Neural cell (in vitro differentiated cells): ENCODE measurements around the gene ADRM1. TPM values are rescaled to one million over a fixed set of nuclear protein-coding genes. Genes with fewer than 3 reads are reported as not detected.

Source experiments
- H2AFZ ChIP-seq: fragments of 200-600, 300-800 bp; sonication (generic), shearing (Covaris generic); 2 replicates; pipeline ENCODE4 v1.6.0; 2014; ENCODE audit warnings: low read depth, mild to moderate bottlenecking, antibody characterized with exemption, low read length, moderate library complexity
- H3F3A ChIP-seq: fragments of 200-600 bp; shearing (Covaris generic); 2 replicates; pipeline ENCODE4 v1.6.1; 2016; ENCODE audit warnings: mild to moderate bottlenecking, moderate library complexity, mixed read lengths, antibody characterized with exemption, low read length; ENCODE audit not compliant: insufficient read depth, poor library complexity, severe bottlenecking
- H3K27ac ChIP-seq: fragments of 200-600, 300-800 bp; sonication (generic), shearing (Covaris generic); 2 replicates; pipeline ENCODE4 v1.5.1; 2014; ENCODE audit warnings: mild to moderate bottlenecking, low read length, moderate library complexity
- H3K27me3 ChIP-seq: fragments of 300-800, 200-600 bp; sonication (generic), shearing (Covaris generic); 2 replicates; pipeline ENCODE4 v1.6.0; 2014; ENCODE audit warnings: mild to moderate bottlenecking, low read depth, low read length, moderate library complexity; ENCODE audit not compliant: insufficient read depth
- H3K36me3 ChIP-seq: fragments of 300-800, 200-600 bp; sonication (generic), shearing (Covaris generic); 2 replicates; pipeline ENCODE4 v1.5.1; 2014; ENCODE audit warnings: mild to moderate bottlenecking, antibody characterized with exemption, low read length, moderate library complexity; ENCODE audit not compliant: insufficient read depth
- H3K4me2 ChIP-seq: fragments of 300-800, 200-600 bp; sonication (generic), shearing (Covaris generic); 2 replicates; pipeline ENCODE4 v1.6.0; 2014; ENCODE audit warnings: mild to moderate bottlenecking, low read length
- H3K4me3 ChIP-seq: fragments of 300-800, 200-600 bp; sonication (generic), shearing (Covaris generic); 2 replicates; pipeline ENCODE4 v1.5.1; 2014; ENCODE audit warnings: mild to moderate bottlenecking, low read length, moderate library complexity
- H3K79me2 ChIP-seq: fragments of 200-600 bp; shearing (Covaris generic); replicated peaks from 2 replicates; pipeline ENCODE4 v1.6.0; 2014; ENCODE audit warnings: mild to moderate bottlenecking, low read length, moderate library complexity; ENCODE audit not compliant: insufficient read depth
- H3K9ac ChIP-seq: fragments of 300-800, 200-600 bp; sonication (generic), shearing (Covaris generic); 2 replicates; pipeline ENCODE4 v1.6.1; 2016; ENCODE audit warnings: mild to moderate bottlenecking, low read length, mixed read lengths
- H3K9me2 ChIP-seq: fragments of 200-600 bp; shearing (Covaris generic); 2 replicates; pipeline ENCODE4 v1.6.1; 2016; ENCODE audit warnings: mild to moderate bottlenecking, low read length, mixed read lengths; ENCODE audit not compliant: insufficient read depth
- H3K9me3 ChIP-seq: fragments of 200-600, 300-800 bp; sonication (generic), shearing (Covaris generic); 2 replicates; pipeline ENCODE4 v1.6.1; 2016; ENCODE audit warnings: mild to moderate bottlenecking, mixed run types, low read length, moderate library complexity, mixed read lengths
- H4K20me1 ChIP-seq: fragments of 200-600 bp; shearing (Covaris generic); 2 replicates; pipeline ENCODE4 v1.6.1; 2016; ENCODE audit warnings: mild to moderate bottlenecking, mixed run types; ENCODE audit not compliant: insufficient read depth
- CTCF ChIP-seq: fragments of 450-650 bp; IDR thresholded peaks from 2 replicates; pipeline ENCODE4 v1.5.1; 2014; ENCODE audit warnings: antibody characterized with exemption, mild to moderate bottlenecking, moderate library complexity; ENCODE audit not compliant: poor library complexity, severe bottlenecking
- EP300 ChIP-seq: fragments of 450-650 bp; conservative IDR thresholded peaks from 2 replicates; pipeline ENCODE4 v1.6.1; 2014; ENCODE audit warnings: antibody characterized with exemption, mild to moderate bottlenecking, moderate library complexity; ENCODE audit not compliant: poor library complexity, severe bottlenecking
- EZH2 ChIP-seq: fragments of 200-600, 300-800 bp; shearing (Covaris generic), sonication (generic); IDR thresholded peaks from 2 replicates; pipeline ENCODE4 v1.6.1; 2014; ENCODE audit warnings: antibody characterized with exemption, low read length, borderline replicate concordance, mild to moderate bottlenecking; ENCODE audit not compliant: insufficient read depth, poor library complexity, severe bottlenecking
- MXI1 ChIP-seq: fragments of 450-650 bp; conservative IDR thresholded peaks from 2 replicates; pipeline ENCODE4 v1.6.1; 2014; ENCODE audit warnings: antibody characterized with exemption, mild to moderate bottlenecking; ENCODE audit not compliant: poor library complexity, severe bottlenecking
- POLR2AphosphoS5 ChIP-seq: IDR thresholded peaks from 2 replicates; pipeline ENCODE4 v1.6.1; 2012
- RAD21 ChIP-seq: fragments of 450-650 bp; conservative IDR thresholded peaks from 2 replicates; pipeline ENCODE4 v1.6.1; 2014; ENCODE audit warnings: antibody characterized with exemption, mild to moderate bottlenecking, moderate library complexity
- REST ChIP-seq: IDR thresholded peaks from 2 replicates; pipeline ENCODE4 v1.6.1; 2012; ENCODE audit warnings: borderline replicate concordance
- SMC3 ChIP-seq: fragments of 450-650 bp; conservative IDR thresholded peaks from 2 replicates; pipeline ENCODE4 v1.6.1; 2014; ENCODE audit warnings: antibody characterized with exemption, mild to moderate bottlenecking, moderate library complexity; ENCODE audit not compliant: poor library complexity
- TAF1 ChIP-seq: IDR thresholded peaks from 2 replicates; pipeline ENCODE4 v1.6.1; 2012; ENCODE audit warnings: low read depth
- polyA plus RNA-seq: library from polyadenylated mRNA; depleted of rRNA; stranded (reverse); fragments of >200 nt; gene quantifications from 2 replicates; pipeline ENCODE4 v1.2.3, GENCODE V29; 2014

The ADRM1 gene
- polyA plus RNA-seq, 1 donor from 2014 or later: 111 TPM

- Histone ChIP-seq H3K27me3 (no peaks in the 10 kb centered on the region), H3K9me3 (no peaks in the 10 kb centered on the region), H3K4me3 (no peak overlapping the region), H2AFZ (no peak overlapping the region), H4K20me1 (no peaks in the 10 kb centered on the region), H3K4me2 (no peak overlapping the region), H3K9ac (no peak overlapping the region), H3F3A (no peaks in the 10 kb centered on the region), H3K79me2 (no peaks in the 10 kb centered on the region), H3K9me2 (no peaks in the 10 kb centered on the region), H3K36me3 (peaks cover 6% of the 10 kb centered on the region), H3K27ac (no peak overlapping the region)
- TF ChIP-seq POLR2AphosphoS5: no peak
- TF ChIP-seq REST: no peak
- TF ChIP-seq SMC3: no peak
- TF ChIP-seq TAF1: no peak
These were observed 13.7 kb upstream of the ADRM1 start for GRCh38 chr20:62289131-62289530.

DNA sequence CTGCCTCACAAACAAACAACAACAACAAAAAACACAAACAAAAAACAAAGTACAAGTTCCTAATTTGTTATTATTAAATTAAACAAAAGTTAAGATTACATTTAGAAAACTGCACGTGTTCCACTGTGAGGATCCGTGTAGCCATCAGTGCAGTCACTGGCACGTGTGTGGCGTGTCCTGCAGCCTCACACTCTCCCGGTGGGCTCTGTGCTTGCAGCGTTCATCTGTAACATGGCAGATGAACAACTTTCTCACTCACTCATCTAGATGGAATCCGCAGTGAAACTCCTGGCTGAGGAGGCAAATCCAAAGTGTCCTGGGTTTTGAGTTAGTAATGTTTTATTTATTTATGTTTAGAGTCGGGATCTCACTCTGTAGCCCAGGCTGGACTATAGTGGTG is 12.9 kb upstream of the ADRM1 start:
- Histone ChIP-seq H3F3A (no peaks in the 10 kb centered on the region), H3K9me3 (no peaks in the 10 kb centered on the region), H3K4me3 (no peak overlapping the region), H3K36me3 (peaks cover 6% of the 10 kb centered on the region), H3K9me2 (no peaks in the 10 kb centered on the region), H3K27ac (no peak overlapping the region), H4K20me1 (no peaks in the 10 kb centered on the region), H3K27me3 (no peaks in the 10 kb centered on the region), H3K79me2 (no peaks in the 10 kb centered on the region), H3K4me2 (no peak overlapping the region), H3K9ac (no peak overlapping the region), H2AFZ (no peak overlapping the region)
- TF ChIP-seq CTCF (no peak), REST (no peak), EZH2 (no peak), TAF1 (no peak), POLR2AphosphoS5 (no peak), SMC3 (no peak), MXI1 (no peak), RAD21 (no peak), EP300 (no peak)
